B cell (primary cell): ENCODE data around the gene PCSK7.

Experiments
- EZH2 ChIP-seq: IDR thresholded peaks from 2 replicates; pipeline ENCODE4 v1.6.1; 2012; ENCODE audit warnings: borderline replicate concordance, low read depth, mild to moderate bottlenecking, moderate library complexity, low read length; ENCODE audit not compliant: insufficient read depth, poor library complexity, severe bottlenecking
- TF ChIP-seq, protein P1 (sequence below): fragments of 200-600 bp; IDR thresholded peaks from one replicate; pipeline ENCODE4 v1.8.0; 2022; ENCODE audit warnings: antibody characterized with exemption, mild to moderate bottlenecking

DNA sequence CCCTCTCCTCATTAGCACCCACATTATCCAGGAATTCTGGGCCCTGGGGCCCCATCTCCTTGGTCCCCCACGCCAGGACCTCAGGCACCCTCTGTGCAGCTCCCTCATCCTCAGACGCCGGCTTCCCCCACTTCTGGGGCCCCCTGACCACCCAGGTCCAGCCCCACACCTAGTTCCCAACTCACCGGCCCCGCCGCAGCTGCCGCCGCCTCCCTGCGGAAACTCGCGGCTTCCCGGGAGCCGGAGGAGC, at the start of gene PCSK7:
- TF ChIP-seq, protein P1, sequence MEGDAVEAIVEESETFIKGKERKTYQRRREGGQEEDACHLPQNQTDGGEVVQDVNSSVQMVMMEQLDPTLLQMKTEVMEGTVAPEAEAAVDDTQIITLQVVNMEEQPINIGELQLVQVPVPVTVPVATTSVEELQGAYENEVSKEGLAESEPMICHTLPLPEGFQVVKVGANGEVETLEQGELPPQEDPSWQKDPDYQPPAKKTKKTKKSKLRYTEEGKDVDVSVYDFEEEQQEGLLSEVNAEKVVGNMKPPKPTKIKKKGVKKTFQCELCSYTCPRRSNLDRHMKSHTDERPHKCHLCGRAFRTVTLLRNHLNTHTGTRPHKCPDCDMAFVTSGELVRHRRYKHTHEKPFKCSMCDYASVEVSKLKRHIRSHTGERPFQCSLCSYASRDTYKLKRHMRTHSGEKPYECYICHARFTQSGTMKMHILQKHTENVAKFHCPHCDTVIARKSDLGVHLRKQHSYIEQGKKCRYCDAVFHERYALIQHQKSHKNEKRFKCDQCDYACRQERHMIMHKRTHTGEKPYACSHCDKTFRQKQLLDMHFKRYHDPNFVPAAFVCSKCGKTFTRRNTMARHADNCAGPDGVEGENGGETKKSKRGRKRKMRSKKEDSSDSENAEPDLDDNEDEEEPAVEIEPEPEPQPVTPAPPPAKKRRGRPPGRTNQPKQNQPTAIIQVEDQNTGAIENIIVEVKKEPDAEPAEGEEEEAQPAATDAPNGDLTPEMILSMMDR, result no peak
- TF ChIP-seq EZH2, result no peak
